GM12878 (cell line): ENCODE data around the gene F2RL3. TPM values are rescaled to one million over a fixed set of nuclear protein-coding genes. Genes with fewer than 3 reads are reported as not detected.

Source experiments
- ATAC-seq: fragments of 200-7000 bp; cut with Tn5 transposase; 3 replicates; pipeline ENCODE4 v1.9.1; 2020; ENCODE audit warnings: mild to moderate bottlenecking, moderate library complexity
- BruUV-seq: library from RNA; stranded (reverse); fragments of 400-500 nt; replicated peaks from 2 replicates; lab custom pipeline; 2021; lab: Mats Ljungman, UMichigan
- CTCF ChIA-PET: fragments of 300-600 bp; sonication (Branson Sonifier 250); formaldehyde crosslinking; extraction: SDS; loops from one replicate; lab custom pipeline; 2021; ENCODE audit warnings: inconsistent platforms; lab: Yijun Ruan, JAX
- POLR2A ChIA-PET: fragments of 350-600 bp; formaldehyde crosslinking; extraction: SDS; loops from one replicate; lab custom pipeline; 2021; ENCODE audit warnings: inconsistent platforms; lab: Charles Lee
- RAD21 ChIA-PET: fragments of 300-600 bp; sonication (Branson Sonifier 250); formaldehyde crosslinking; loops from one replicate; lab custom pipeline; 2023; ENCODE audit warnings: antibody characterized with exemption; ENCODE audit not compliant: unreplicated experiment; lab: Charles Lee
- SMC1A ChIA-PET: fragments of 300-600 bp; sonication (Branson Sonifier 250); formaldehyde crosslinking; loops from one replicate; lab custom pipeline; 2023; ENCODE audit not compliant: unreplicated experiment, uncharacterized antibody; lab: Charles Lee
- DNase-seq: peaks from one replicate; pipeline ENCODE4 v3.0.0-alpha.2; 2011; ENCODE audit warnings: low read depth, low spot score
- FAIRE-seq: peaks from 3 replicates; lab custom pipeline; 2011; peaks lifted over from hg19 to GRCh38; lab: Jason Lieb, UNC
- H2AFZ ChIP-seq: 2 replicates; pipeline ENCODE4 v1.6.0; 2011; ENCODE audit warnings: low read depth, low read length, control low read depth; ENCODE audit not compliant: control insufficient read depth
- H3K27ac ChIP-seq: 2 replicates; pipeline ENCODE4 v1.5.1; 2011; ENCODE audit warnings: control low read depth; ENCODE audit not compliant: control insufficient read depth, insufficient read depth
- H3K27me3 ChIP-seq, 2 experiments: replicated peaks in 1 of 2; 2 replicates each; pipeline versions ENCODE4 v1.6.0 to v1.6.1; 2011; ENCODE audit warnings: low read length in 1 of 2; ENCODE audit not compliant: control insufficient read depth in 2 of 2, insufficient read depth in 2 of 2
- H3K36me3 ChIP-seq, 2 experiments: 2 replicates each; pipeline ENCODE4 v1.5.1; 2011; ENCODE audit warnings: low read length in 1 of 2; ENCODE audit not compliant: control insufficient read depth in 2 of 2, insufficient read depth in 2 of 2
- H3K4me1 ChIP-seq: 2 replicates; pipeline ENCODE4 v1.6.1; 2011; ENCODE audit warnings: mild to moderate bottlenecking, low read length, moderate library complexity, mixed read lengths; ENCODE audit not compliant: control insufficient read depth, insufficient read depth
- H3K4me2 ChIP-seq: 2 replicates; pipeline ENCODE4 v1.6.0; 2011; ENCODE audit warnings: control low read depth; ENCODE audit not compliant: control insufficient read depth, insufficient read depth
- H3K4me3 ChIP-seq: fragments of 200-600 bp; sonication (generic); 2 replicates; pipeline ENCODE4 v1.5.1; 2016
- H3K79me2 ChIP-seq: 2 replicates; pipeline ENCODE4 v1.6.0; 2011; ENCODE audit warnings: low read length; ENCODE audit not compliant: control insufficient read depth, insufficient read depth
- H3K9ac ChIP-seq: 2 replicates; pipeline ENCODE4 v1.8.0; 2011; ENCODE audit warnings: low read length, control low read depth, mixed read lengths; ENCODE audit not compliant: control insufficient read depth, insufficient read depth
- H3K9me3 ChIP-seq: replicated peaks from 3 replicates; pipeline ENCODE4 v1.5.1; 2011; ENCODE audit warnings: mild to moderate bottlenecking, low read length; ENCODE audit not compliant: control insufficient read depth, insufficient read depth
- H4K20me1 ChIP-seq: 2 replicates; pipeline ENCODE4 v1.6.0; 2011; ENCODE audit not compliant: control insufficient read depth, insufficient read depth
- HDAC2 ChIP-seq: fragments of 200-600 bp; sonication (generic); IDR thresholded peaks from 2 replicates; pipeline ENCODE4 v1.6.1; 2017
- SMAD1 ChIP-seq: fragments of 450-650 bp; IDR thresholded peaks from 2 replicates; pipeline ENCODE4 v1.6.1; 2018; ENCODE audit warnings: mild to moderate bottlenecking, low read depth; ENCODE audit not compliant: partially characterized antibody
- WGBS: methylation state at CpG from one replicate; pipeline ENCODE4 v1.1.6; 2016; ENCODE audit warnings: low lambda C conversion rate; ENCODE audit not compliant: insufficient replicate concordance, insufficient coverage; ENCODE audit errors: missing lambda C conversion rate; 5-methylcytosine and 5-hydroxymethylcytosine counted together
- in situ Hi-C: fragments of 300-500 bp; cut with MboI; formaldehyde crosslinking; loops from 9 replicates; pipeline ENCODE4 v1.14.3; 2018; ENCODE audit warnings: mixed read lengths
- intact Hi-C: fragments of 100-400 bp; cut with micrococcal nuclease; formaldehyde crosslinking; loops from one replicate; pipeline ENCODE4 v1.14.2; 2022; ENCODE audit not compliant: unreplicated experiment
- polyA plus RNA-seq, 11 experiments: library from polyadenylated mRNA; depleted of rRNA in 4 of 11; unstranded in 6 of 11; stranded (reverse) in 5 of 11; fragments of >200 nt; fragmentation: Nextera tagmentation in 4 of 11; fragmentation: Illumina TruSeq in 1 of 11; extraction: Ambion mirVana in 4 of 11; extraction: Trizol in 1 of 11; gene quantifications; 1 replicate in 1 of 11; 2 replicates in 10 of 11; pipeline versions ENCODE4 v1.2.1 to v1.2.3, GENCODE V29; 2011 to 2016; ENCODE audit warnings: inconsistent platforms in 2 of 11, missing spikeins in 2 of 11, low read depth in 1 of 11
- total RNA-seq, 4 experiments: library from RNA; depleted of rRNA in 3 of 4; stranded (reverse); fragments of >200 nt in 3 of 4; fragmentation: Illumina TruSeq in 1 of 4; extraction: Trizol in 1 of 4; gene quantifications; 2 replicates each; pipeline versions ENCODE4 v1.2.1 to v1.2.3, GENCODE V29; 2013 to 2021
- TF ChIP-seq, protein P1 (sequence below): IDR thresholded peaks from 2 replicates; pipeline ENCODE4 v1.6.1; 2011; ENCODE audit warnings: low read depth, mild to moderate bottlenecking, low read length, moderate library complexity, borderline replicate concordance; ENCODE audit errors: extremely low read depth
- TF ChIP-seq, protein P2 (sequence below): fragments of 450-650 bp; IDR thresholded peaks from 2 replicates; pipeline ENCODE4 v1.6.1; 2018; ENCODE audit warnings: borderline replicate concordance, mild to moderate bottlenecking; ENCODE audit not compliant: partially characterized antibody

The F2RL3 gene
- total and polyA plus RNA-seq, 10 of the 15 experiments (the other 5 are each of a cell fraction or from before 2014, with no cell fraction given) = 0.01 to 1.2 (median 0.29) TPM

DNA sequence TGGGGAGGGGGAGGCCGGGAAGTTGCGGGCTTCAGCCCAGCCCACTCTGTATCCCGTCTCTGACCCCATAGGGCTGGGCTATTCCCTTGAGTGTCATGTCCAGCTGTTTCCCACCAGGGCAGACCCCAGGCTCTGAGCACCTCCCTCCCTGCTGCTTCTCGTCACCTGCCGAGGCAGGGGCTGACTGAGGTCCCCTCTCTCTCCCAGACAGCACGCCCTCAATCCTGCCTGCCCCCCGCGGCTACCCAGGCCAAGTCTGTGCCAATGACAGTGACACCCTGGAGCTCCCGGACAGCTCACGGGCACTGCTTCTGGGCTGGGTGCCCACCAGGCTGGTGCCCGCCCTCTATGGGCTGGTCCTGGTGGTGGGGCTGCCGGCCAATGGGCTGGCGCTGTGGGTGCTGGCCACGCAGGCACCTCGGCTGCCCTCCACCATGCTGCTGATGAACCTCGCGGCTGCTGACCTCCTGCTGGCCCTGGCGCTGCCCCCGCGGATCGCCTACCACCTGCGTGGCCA is 625 bp downstream of the F2RL3 start:
- H3K4me1 ChIP-seq = peaks cover 38% of the 10 kb centered on the region
- ChIA-PET CTCF (no interaction called here), POLR2A (no interaction called here), RAD21 (interaction anchor here (0.6 kb wide), 1 partner anchor 146 kb away, joined by 5 read pairs; no protein-coding TSS in a partner anchor), SMC1A (no interaction called here)
- no peak overlapping the region for H3K4me3 ChIP-seq
- no peaks in the 10 kb centered on the region for H3K79me2 ChIP-seq
- FAIRE-seq = no peak
- no peak for DNase-seq
- H3K9me3 ChIP-seq = no peaks in the 10 kb centered on the region
- H3K36me3 ChIP-seq = no peaks in the 10 kb centered on the region
- H3K9ac ChIP-seq = peak overlapping the region; percentile 63; the same call in 1 of the 2 replicates
- no peak for TF ChIP-seq HDAC2
- no peak for TF ChIP-seq SMAD1
- TF ChIP-seq, protein P1, sequence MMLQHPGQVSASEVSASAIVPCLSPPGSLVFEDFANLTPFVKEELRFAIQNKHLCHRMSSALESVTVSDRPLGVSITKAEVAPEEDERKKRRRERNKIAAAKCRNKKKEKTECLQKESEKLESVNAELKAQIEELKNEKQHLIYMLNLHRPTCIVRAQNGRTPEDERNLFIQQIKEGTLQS = no peak
- TF ChIP-seq, protein P2, sequence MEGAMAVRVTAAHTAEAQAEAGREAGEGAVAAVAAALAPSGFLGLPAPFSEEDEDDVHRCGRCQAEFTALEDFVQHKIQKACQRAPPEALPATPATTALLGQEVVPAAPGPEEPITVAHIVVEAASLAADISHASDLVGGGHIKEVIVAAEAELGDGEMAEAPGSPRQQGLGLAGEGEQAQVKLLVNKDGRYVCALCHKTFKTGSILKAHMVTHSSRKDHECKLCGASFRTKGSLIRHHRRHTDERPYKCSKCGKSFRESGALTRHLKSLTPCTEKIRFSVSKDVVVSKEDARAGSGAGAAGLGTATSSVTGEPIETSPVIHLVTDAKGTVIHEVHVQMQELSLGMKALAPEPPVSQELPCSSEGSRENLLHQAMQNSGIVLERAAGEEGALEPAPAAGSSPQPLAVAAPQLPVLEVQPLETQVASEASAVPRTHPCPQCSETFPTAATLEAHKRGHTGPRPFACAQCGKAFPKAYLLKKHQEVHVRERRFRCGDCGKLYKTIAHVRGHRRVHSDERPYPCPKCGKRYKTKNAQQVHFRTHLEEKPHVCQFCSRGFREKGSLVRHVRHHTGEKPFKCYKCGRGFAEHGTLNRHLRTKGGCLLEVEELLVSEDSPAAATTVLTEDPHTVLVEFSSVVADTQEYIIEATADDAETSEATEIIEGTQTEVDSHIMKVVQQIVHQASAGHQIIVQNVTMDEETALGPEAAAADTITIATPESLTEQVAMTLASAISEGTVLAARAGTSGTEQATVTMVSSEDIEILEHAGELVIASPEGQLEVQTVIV = no peak
- H4K20me1 ChIP-seq = no peaks in the 10 kb centered on the region
- intact Hi-C loops = no loop called here
- WGBS = 80% methylated on average over 22 of the region's 22 CpGs
- peak overlapping the region; percentile 66 for H3K27ac ChIP-seq
- no TSS peak for BruUV-seq
- no peaks in the 10 kb centered on the region for H3K27me3 ChIP-seq
- in situ Hi-C loops = no loop called here
- no peak overlapping the region; the same call in 1 of the 2 replicates for H2AFZ ChIP-seq
- ATAC-seq = no peak; the same call in 2 of the 3 replicates
- H3K4me2 ChIP-seq = peak overlapping the region; percentile 79; the same call in 1 of the 2 replicates
